IMR-90 (cell line): ENCODE data around the gene C5AR2.

ENCODE experiments used
- BHLHE40 ChIP-seq: fragments of 150-350 bp; IDR thresholded peaks from 2 replicates; pipeline ENCODE4 v1.6.1; 2016; ENCODE audit warnings: mild to moderate bottlenecking, low read depth, low read length
- CEBPB ChIP-seq: IDR thresholded peaks from 2 replicates; pipeline ENCODE4 v1.6.1; 2012; ENCODE audit warnings: low read depth, low read length, improper control_type of control experiment
- FOS ChIP-seq: fragments of 150-350 bp; IDR thresholded peaks from 2 replicates; pipeline ENCODE4 v1.6.1; 2016; ENCODE audit warnings: low read depth, low read length
- MAZ ChIP-seq: IDR thresholded peaks from 2 replicates; pipeline ENCODE4 v1.6.1; 2012; ENCODE audit warnings: low read depth, mild to moderate bottlenecking, low read length, improper control_type of control experiment, moderate library complexity, borderline replicate concordance
- MXI1 ChIP-seq: IDR thresholded peaks from 2 replicates; pipeline ENCODE4 v1.6.1; 2012; ENCODE audit warnings: low read depth, mild to moderate bottlenecking, low read length, moderate library complexity, borderline replicate concordance
- NFE2L2 ChIP-seq: fragments of 150-350 bp; IDR thresholded peaks from 2 replicates; pipeline ENCODE4 v1.6.1; 2016; ENCODE audit warnings: low read depth, mild to moderate bottlenecking, low read length
- POLR2A ChIP-seq: IDR thresholded peaks from 2 replicates; pipeline ENCODE4 v1.6.1; 2012; ENCODE audit warnings: mild to moderate bottlenecking, low read depth, low read length
- RAD21 ChIP-seq: IDR thresholded peaks from 2 replicates; pipeline ENCODE4 v1.6.1; 2012; ENCODE audit warnings: low read length, improper control_type of control experiment
- RCOR1 ChIP-seq: IDR thresholded peaks from 2 replicates; pipeline ENCODE4 v1.6.1; 2012; ENCODE audit warnings: mild to moderate bottlenecking, low read length, improper control_type of control experiment; ENCODE audit not compliant: insufficient replicate concordance
- SMC3 ChIP-seq: fragments of 150-350 bp; IDR thresholded peaks from 2 replicates; pipeline ENCODE4 v1.6.1; 2016; ENCODE audit warnings: low read depth, mild to moderate bottlenecking, antibody characterized with exemption, low read length, moderate library complexity
- USF2 ChIP-seq: fragments of 150-350 bp; IDR thresholded peaks from 2 replicates; pipeline ENCODE4 v1.6.1; 2017; ENCODE audit warnings: mild to moderate bottlenecking, antibody characterized with exemption, low read length, low read depth
- TF ChIP-seq, protein P1 (sequence below): conservative IDR thresholded peaks from 2 replicates; pipeline ENCODE4 v1.5.1; 2012; ENCODE audit warnings: mild to moderate bottlenecking, low read depth, low read length, improper control_type of control experiment

DNA sequence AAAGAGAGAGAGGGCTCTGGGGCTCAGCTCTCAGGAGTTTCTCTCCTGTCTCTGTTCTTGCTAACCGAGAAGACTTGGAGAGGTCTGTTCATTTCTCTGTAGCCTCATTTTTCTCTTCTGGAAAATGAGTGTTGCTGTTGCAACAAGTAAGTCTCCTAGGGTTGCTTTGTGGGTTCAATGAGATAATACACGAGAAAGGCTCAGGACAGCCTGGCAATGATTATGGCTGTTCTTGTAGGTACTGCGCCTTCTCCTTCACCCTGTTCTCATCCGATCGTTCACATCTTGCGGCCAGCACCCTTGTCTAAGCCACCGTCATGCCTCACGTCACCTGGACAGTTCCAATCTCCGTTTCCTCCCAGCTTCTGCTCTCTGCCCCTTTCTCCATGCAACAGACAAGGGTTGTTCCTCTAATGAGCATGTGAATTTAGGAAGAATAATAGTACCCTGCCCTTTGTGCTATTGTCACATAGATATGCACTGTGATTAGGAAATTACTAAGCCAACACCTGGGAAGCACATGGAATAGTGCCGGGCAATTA, 18.1 kb upstream of the C5AR2 start:
- TF ChIP-seq, protein P1, sequence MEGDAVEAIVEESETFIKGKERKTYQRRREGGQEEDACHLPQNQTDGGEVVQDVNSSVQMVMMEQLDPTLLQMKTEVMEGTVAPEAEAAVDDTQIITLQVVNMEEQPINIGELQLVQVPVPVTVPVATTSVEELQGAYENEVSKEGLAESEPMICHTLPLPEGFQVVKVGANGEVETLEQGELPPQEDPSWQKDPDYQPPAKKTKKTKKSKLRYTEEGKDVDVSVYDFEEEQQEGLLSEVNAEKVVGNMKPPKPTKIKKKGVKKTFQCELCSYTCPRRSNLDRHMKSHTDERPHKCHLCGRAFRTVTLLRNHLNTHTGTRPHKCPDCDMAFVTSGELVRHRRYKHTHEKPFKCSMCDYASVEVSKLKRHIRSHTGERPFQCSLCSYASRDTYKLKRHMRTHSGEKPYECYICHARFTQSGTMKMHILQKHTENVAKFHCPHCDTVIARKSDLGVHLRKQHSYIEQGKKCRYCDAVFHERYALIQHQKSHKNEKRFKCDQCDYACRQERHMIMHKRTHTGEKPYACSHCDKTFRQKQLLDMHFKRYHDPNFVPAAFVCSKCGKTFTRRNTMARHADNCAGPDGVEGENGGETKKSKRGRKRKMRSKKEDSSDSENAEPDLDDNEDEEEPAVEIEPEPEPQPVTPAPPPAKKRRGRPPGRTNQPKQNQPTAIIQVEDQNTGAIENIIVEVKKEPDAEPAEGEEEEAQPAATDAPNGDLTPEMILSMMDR = no peak
- no peak for TF ChIP-seq POLR2A
- TF ChIP-seq BHLHE40 = no peak
- no peak for TF ChIP-seq SMC3
- TF ChIP-seq FOS = no peak
- TF ChIP-seq USF2 = no peak
- no peak for TF ChIP-seq CEBPB
- no peak for TF ChIP-seq RCOR1
- no peak for TF ChIP-seq RAD21
- TF ChIP-seq MXI1 = no peak
- TF ChIP-seq NFE2L2 = no peak
- TF ChIP-seq MAZ = no peak
